ENCODE data around the gene EEPD1. TPM values are rescaled to one million over a fixed set of nuclear protein-coding genes. Genes with fewer than 3 reads are reported as not detected.
"Not testable (repeated sequence)": the region's sequence is repeated elsewhere in the genome, so short reads cannot be mapped to it uniquely, and the experiment has no call there.

EEPD1 gene
- total RNA-seq, 1 donor from 2014 or later: 14.0 TPM

- Histone ChIP-seq H3K4me3 (peak overlapping the region in 1 of 2 donors; percentile 47), H3K9me3 (no peaks in the 10 kb centered on the region), H3K36me3 (no peaks in the 10 kb centered on the region), H3K27ac (peak overlapping the region in 1 of 2 donors; percentile 51), H3K27me3 (no peaks in the 10 kb centered on the region), H3K4me1 (peaks cover 10 to 17% of the 10 kb centered on the region in 2 donors)
- DNase-seq (ENCODE audit: low spot score in 2 of 2): no peak
- intact Hi-C loops (cut with DNase I): no loop called here
- no peak for TF ChIP-seq CTCF (IDR thresholded peaks at IDR 0.05)
Measured at GRCh38 chr7:36236073-36236472, 83.0 kb downstream of the EEPD1 start.

- H3K27ac ChIP-seq: no peak overlapping the region
- TF ChIP-seq CTCF (IDR thresholded peaks at IDR 0.05): no peak
- H3K9me3 ChIP-seq: no peaks in the 10 kb centered on the region
- intact Hi-C loops (cut with DNase I): no loop called here
- H3K4me1 ChIP-seq: peaks cover 0 to 2% of the 10 kb centered on the region in 2 donors
- no peak overlapping the region for H3K4me3 ChIP-seq
- H3K36me3 ChIP-seq: no peaks in the 10 kb centered on the region
- DNase-seq (ENCODE audit: low spot score in 2 of 2): no peak
- no peaks in the 10 kb centered on the region for H3K27me3 ChIP-seq
Measured at GRCh38 chr7:36238138-36238537, 85.1 kb downstream of the EEPD1 start.

GRCh38 chr7:36243356-36243755, 90.3 kb downstream of the EEPD1 start:
- intact Hi-C loops (cut with DNase I); H3K27ac ChIP-seq; H3K27me3 ChIP-seq; H3K36me3 ChIP-seq; DNase-seq (ENCODE audit: low spot score in 2 of 2); H3K9me3 ChIP-seq; H3K4me3 ChIP-seq: not testable (repeated sequence)
- peaks cover 4 to 17% of the 10 kb centered on the region in 2 donors for H3K4me1 ChIP-seq

GRCh38 chr7:36244001-36244400, 90.9 kb downstream of the EEPD1 start:
- H3K27me3 ChIP-seq; H3K36me3 ChIP-seq; intact Hi-C loops (cut with DNase I); H3K9me3 ChIP-seq; DNase-seq (ENCODE audit: low spot score in 2 of 2); H3K4me3 ChIP-seq: not testable (repeated sequence)
- peak overlapping the region; percentile 32 to 38 for H3K27ac ChIP-seq
- H3K4me1 ChIP-seq: peaks cover 4 to 17% of the 10 kb centered on the region in 2 donors

GRCh38 chr7:36244429-36244828, 91.4 kb downstream of the EEPD1 start:
- Histone ChIP-seq H3K36me3 (no peaks in the 10 kb centered on the region), H3K27ac (peak overlapping the region; percentile 32 to 87), H3K4me1 (peaks cover 4 to 17% of the 10 kb centered on the region in 2 donors), H3K27me3 (no peaks in the 10 kb centered on the region), H3K4me3 (no peak overlapping the region), H3K9me3 (no peaks in the 10 kb centered on the region)
- no peak for TF ChIP-seq CTCF (IDR thresholded peaks at IDR 0.05)
- intact Hi-C loops (cut with DNase I): no loop called here
- no peak for DNase-seq (ENCODE audit: low spot score in 2 of 2)

GRCh38 chr7:36245684-36246299, 92.7 kb downstream of the EEPD1 start:
- Histone ChIP-seq H3K9me3 (no peaks in the 10 kb centered on the region), H3K4me1 (peaks cover 4 to 17% of the 10 kb centered on the region in 2 donors), H3K27ac (peak overlapping the region; percentile 87 to 88), H3K36me3 (no peaks in the 10 kb centered on the region), H3K4me3 (no peak overlapping the region), H3K27me3 (no peaks in the 10 kb centered on the region)
- no peak for TF ChIP-seq CTCF (IDR thresholded peaks at IDR 0.05)
- intact Hi-C loops (cut with DNase I): loop anchor here (2.0 kb wide), 1 partner anchor 13 kb away; no protein-coding TSS in a partner anchor
- no peak for DNase-seq (ENCODE audit: low spot score in 2 of 2)

- Histone ChIP-seq H3K36me3 (no peaks in the 10 kb centered on the region), H3K9me3 (peaks cover 0 to 6% of the 10 kb centered on the region in 2 donors), H3K27ac (no peak overlapping the region), H3K27me3 (no peaks in the 10 kb centered on the region), H3K4me1 (peaks cover 4 to 17% of the 10 kb centered on the region in 2 donors), H3K4me3 (no peak overlapping the region)
- intact Hi-C loops (cut with DNase I): no loop called here
- no peak for DNase-seq (ENCODE audit: low spot score in 2 of 2)
- TF ChIP-seq CTCF (IDR thresholded peaks at IDR 0.05): no peak
Measured at GRCh38 chr7:36249091-36249490, 96.0 kb downstream of the EEPD1 start.
